H1 (cell line): ENCODE measurements around the gene CDH9. TPM values are rescaled to one million over a fixed set of nuclear protein-coding genes. Genes with fewer than 3 reads are reported as not detected.

Experiments
- CTCF ChIA-PET: fragments of 300-600 bp; sonication (Branson Sonifier 250); formaldehyde crosslinking; loops from one replicate; lab custom pipeline; 2021; ENCODE audit not compliant: partially characterized antibody; lab: Charles Lee
- POLR2A ChIA-PET: fragments of 300-600 bp; sonication (Branson Sonifier 250); formaldehyde crosslinking; loops from one replicate; lab custom pipeline; 2021; ENCODE audit warnings: inconsistent platforms; ENCODE audit not compliant: partially characterized antibody; lab: Charles Lee
- DNase-seq, 2 experiments: peaks; one replicate each; pipeline versions ENCODE4 v3.0.0 to v3.0.0-alpha.2; 2010 to 2022; ENCODE audit warnings: low spot score in 2 of 2, low read depth in 1 of 2, mixed read lengths in 1 of 2
- FAIRE-seq: peaks from 2 replicates; lab custom pipeline; 2011; peaks lifted over from hg19 to GRCh38; lab: Jason Lieb, UNC
- H2AFZ ChIP-seq: 2 replicates; pipeline ENCODE4 v1.8.1; 2012; ENCODE audit warnings: low read length, inconsistent platforms
- H2AK5ac ChIP-seq: 2 replicates; pipeline ENCODE4 v1.6.1; 2013; ENCODE audit warnings: low read depth, low read length
- H2BK120ac ChIP-seq: replicated peaks from 2 replicates; pipeline ENCODE3; 2013; ENCODE audit warnings: low read depth, low read length, inconsistent platforms
- H2BK12ac ChIP-seq: 2 replicates; pipeline ENCODE4 v1.6.1; 2013; ENCODE audit warnings: low read depth, low read length
- H2BK15ac ChIP-seq: 2 replicates; pipeline ENCODE4 v1.6.1; 2013; ENCODE audit warnings: low read length
- H2BK20ac ChIP-seq: 2 replicates; pipeline ENCODE4 v1.6.1; 2013; ENCODE audit warnings: low read length
- H2BK5ac ChIP-seq: 2 replicates; pipeline ENCODE4 v1.6.1; 2013; ENCODE audit warnings: low read depth, low read length
- H3K14ac ChIP-seq: 2 replicates; pipeline ENCODE4 v1.6.1; 2013; ENCODE audit warnings: inconsistent platforms; ENCODE audit not compliant: insufficient read length
- H3K18ac ChIP-seq: 2 replicates; pipeline ENCODE4 v1.6.1; 2013; ENCODE audit warnings: low read length; ENCODE audit errors: extremely low read depth
- H3K23ac ChIP-seq: 2 replicates; pipeline ENCODE4 v1.6.1; 2013; ENCODE audit warnings: inconsistent platforms; ENCODE audit not compliant: insufficient read length
- H3K23me2 ChIP-seq: 2 replicates; pipeline ENCODE4 v1.6.1; 2013; ENCODE audit warnings: low read depth, low read length
- H3K27ac ChIP-seq: 2 replicates; pipeline ENCODE4 v1.6.1; 2011; ENCODE audit warnings: low read depth, low read length, inconsistent platforms
- H3K27me3 ChIP-seq, 4 experiments: replicated peaks in 1 of 4; 1 replicate in 1 of 4; 2 replicates in 3 of 4; pipeline versions ENCODE4 v1.6.1 to v1.8.1; 2011 to 2013; ENCODE audit warnings: low read length in 3 of 4, mild to moderate bottlenecking in 3 of 4, inconsistent platforms in 2 of 4, mixed read lengths in 2 of 4, moderate library complexity in 1 of 4; ENCODE audit not compliant: control insufficient read depth in 3 of 4, insufficient read depth in 3 of 4; ENCODE audit errors: extremely low read depth in 1 of 4
- H3K36me3 ChIP-seq, 4 experiments: 2 replicates each; pipeline versions ENCODE4 v1.6.1 to v1.8.1; 2011 to 2013; ENCODE audit warnings: mild to moderate bottlenecking in 4 of 4, low read length in 3 of 4, moderate library complexity in 2 of 4, control low read depth in 1 of 4, inconsistent platforms in 1 of 4; ENCODE audit not compliant: insufficient read depth in 4 of 4, control insufficient read depth in 2 of 4
- H3K4ac ChIP-seq: replicated peaks from 2 replicates; pipeline ENCODE3; 2013; ENCODE audit warnings: low read length, low read depth, mixed read lengths, inconsistent platforms; ENCODE audit not compliant: insufficient read length
- H3K4me1 ChIP-seq, 4 experiments: replicated peaks in 1 of 4; 1 replicate in 1 of 4; 2 replicates in 3 of 4; pipeline versions ENCODE4 v1.6.1 to v1.8.1; 2011 to 2013; ENCODE audit warnings: low read length in 3 of 4, inconsistent platforms in 2 of 4, mixed read lengths in 1 of 4; ENCODE audit not compliant: insufficient read depth in 4 of 4, control insufficient read depth in 3 of 4
- H3K4me2 ChIP-seq, 2 experiments: 2 replicates each; pipeline versions ENCODE4 v1.6.1 to v1.8.1; 2011 to 2013; ENCODE audit warnings: low read depth in 2 of 2, low read length in 2 of 2, control low read depth in 1 of 2, inconsistent platforms in 1 of 2, mild to moderate bottlenecking in 1 of 2; ENCODE audit not compliant: insufficient read depth in 1 of 2
- H3K4me3 ChIP-seq, 4 experiments: fragments of 200-600, 300-600 bp in 1 of 4; sonication (generic), shearing (Covaris generic), sonication (Bioruptor Twin) in 1 of 4; 2 replicates each; pipeline versions ENCODE4 v1.5.1 to v1.8.1; 2011 to 2016; ENCODE audit warnings: low read length in 4 of 4, low read depth in 3 of 4, control low read depth in 2 of 4, inconsistent platforms in 2 of 4, mild to moderate bottlenecking in 2 of 4, mixed read lengths in 1 of 4, moderate library complexity in 1 of 4; ENCODE audit not compliant: insufficient read depth in 2 of 4; ENCODE audit errors: extremely low read depth in 1 of 4
- H3K56ac ChIP-seq: replicated peaks from 2 replicates; pipeline ENCODE3; 2013; ENCODE audit warnings: low read depth, mild to moderate bottlenecking, mixed read lengths, low read length, inconsistent platforms; ENCODE audit not compliant: insufficient read length
- H3K79me1 ChIP-seq: 2 replicates; pipeline ENCODE4 v1.6.1; 2013; ENCODE audit warnings: low read depth, low read length, control low read depth
- H3K79me2 ChIP-seq, 2 experiments: 2 replicates each; pipeline versions ENCODE4 v1.6.1 to v1.8.1; 2012 to 2013; ENCODE audit warnings: low read length in 2 of 2, mild to moderate bottlenecking in 2 of 2, inconsistent platforms in 1 of 2; ENCODE audit not compliant: insufficient read depth in 2 of 2, control insufficient read depth in 1 of 2
- H3K9ac ChIP-seq, 4 experiments: replicated peaks in 1 of 4; 1 replicate in 1 of 4; 2 replicates in 3 of 4; pipeline versions ENCODE4 v1.6.1 to v1.8.1; 2011 to 2013; ENCODE audit warnings: low read depth in 3 of 4, low read length in 3 of 4, control low read depth in 2 of 4, mild to moderate bottlenecking in 2 of 4, moderate library complexity in 2 of 4, inconsistent platforms in 1 of 4; ENCODE audit errors: extremely low read depth in 1 of 4
- H3K9me3 ChIP-seq, 2 experiments: 2 replicates each; pipeline versions ENCODE4 v1.6.1 to v1.8.1; 2012 to 2013; ENCODE audit warnings: mild to moderate bottlenecking in 2 of 2, moderate library complexity in 2 of 2, control low read depth in 1 of 2, inconsistent platforms in 1 of 2, low read depth in 1 of 2, low read length in 1 of 2, mixed read lengths in 1 of 2; ENCODE audit not compliant: insufficient read depth in 2 of 2
- H4K20me1 ChIP-seq, 2 experiments: replicated peaks in 1 of 2; 2 replicates each; pipeline versions ENCODE3 to v1.8.1; 2011 to 2013; ENCODE audit warnings: inconsistent platforms in 2 of 2, low read length in 2 of 2, mild to moderate bottlenecking in 1 of 2; ENCODE audit not compliant: insufficient read depth in 2 of 2, control insufficient read depth in 1 of 2
- H4K5ac ChIP-seq: 2 replicates; pipeline ENCODE4 v1.6.1; 2013; ENCODE audit warnings: low read length, low read depth, mixed read lengths, inconsistent platforms; ENCODE audit not compliant: insufficient read length
- H4K8ac ChIP-seq: 2 replicates; pipeline ENCODE4 v1.8.0; 2013; ENCODE audit warnings: mild to moderate bottlenecking, moderate library complexity, low read length, inconsistent platforms; ENCODE audit not compliant: insufficient read depth; ENCODE audit errors: extremely low read depth
- H4K91ac ChIP-seq: replicated peaks from 2 replicates; pipeline ENCODE3; 2013; ENCODE audit warnings: low read length, mixed read lengths, inconsistent platforms; ENCODE audit not compliant: insufficient read length
- CREB1 ChIP-seq: IDR thresholded peaks from 2 replicates; pipeline ENCODE4 v1.6.1; 2012; ENCODE audit warnings: inconsistent platforms
- CTBP2 ChIP-seq: IDR thresholded peaks from 2 replicates; pipeline ENCODE4 v1.7.0; 2011; ENCODE audit warnings: borderline replicate concordance, mild to moderate bottlenecking, moderate library complexity, mixed read lengths, low read length; ENCODE audit not compliant: insufficient read depth, insufficient read length
- E2F6 ChIP-seq: IDR thresholded peaks from 2 replicates; pipeline ENCODE4 v1.6.1; 2012; ENCODE audit warnings: inconsistent platforms
- MAFK ChIP-seq: IDR thresholded peaks from 2 replicates; pipeline ENCODE4 v1.6.1; 2012; ENCODE audit warnings: low read depth, mild to moderate bottlenecking, improper control_type of control experiment, low read length
- NRF1 ChIP-seq: IDR thresholded peaks from 2 replicates; pipeline ENCODE4 v1.6.1; 2011; ENCODE audit warnings: mild to moderate bottlenecking, low read depth, low read length, improper control_type of control experiment
- SIN3A ChIP-seq, 2 experiments: IDR thresholded peaks in 1 of 2; conservative IDR thresholded peaks in 1 of 2; 2 replicates each; pipeline ENCODE4 v1.6.1; 2011 to 2012; ENCODE audit warnings: low read length in 2 of 2, improper control_type of control experiment in 1 of 2, low read depth in 1 of 2, mild to moderate bottlenecking in 1 of 2
- SIRT6 ChIP-seq: IDR thresholded peaks from one replicate; pipeline ENCODE4 v1.7.1; 2012; ENCODE audit warnings: low read length, inconsistent platforms
- SUZ12 ChIP-seq: fragments of 200-600 bp; sonication (generic); IDR thresholded peaks from 2 replicates; pipeline ENCODE4 v1.6.1; 2012; ENCODE audit warnings: mild to moderate bottlenecking, inconsistent platforms, low read length, moderate library complexity, mixed read lengths
- TEAD4 ChIP-seq: IDR thresholded peaks from 2 replicates; pipeline ENCODE4 v1.6.1; 2012; ENCODE audit warnings: low read depth, low read length, inconsistent platforms, mixed read lengths
- WGBS, 2 experiments: shearing (Covaris generic) in 1 of 2; methylation state at CpG; one replicate each; pipeline versions ENCODE4 v1.1.6 to v1.1.7; 2013 to 2015; ENCODE audit warnings: low lambda C conversion rate in 2 of 2, mixed read lengths in 2 of 2, inconsistent platforms in 1 of 2, low coverage in 1 of 2, missing lambda C conversion rate in 1 of 2; ENCODE audit not compliant: insufficient replicate concordance in 2 of 2, insufficient coverage in 1 of 2, insufficient read length in 1 of 2; ENCODE audit errors: extremely low coverage in 1 of 2, missing lambda C conversion rate in 1 of 2; 5-methylcytosine and 5-hydroxymethylcytosine counted together
- polyA plus RNA-seq, 7 experiments: library from polyadenylated mRNA; depleted of rRNA in 3 of 7; stranded (reverse) in 5 of 7; unstranded in 2 of 7; fragments of >200 nt in 5 of 7; fragments of 200-250 nt in 2 of 7; gene quantifications; 1 replicate in 5 of 7; 2 replicates in 1 of 7; 4 replicates in 1 of 7; pipeline versions ENCODE4 v1.2.1 to v1.2.3, GENCODE V29; 2011 to 2013; ENCODE audit warnings: missing spikeins in 2 of 7, mixed read lengths in 2 of 7
- total RNA-seq: library from RNA; stranded (reverse); fragmentation: NEBNext Ultra II Directional; extraction: Animal tissue kit (Norgen Biotek cat#: 25700); gene quantifications from 2 replicates; pipeline ENCODE4 v1.2.1, GENCODE V29; 2021

The CDH9 gene
- total and polyA plus RNA-seq, 2 of the 8 experiments (the other 6 are each of a cell fraction or from before 2014, with no cell fraction given), result 0.54 to 1.0 TPM

- no peak overlapping the region for H3K23ac ChIP-seq
- no peaks in the 10 kb centered on the region for H3K23me2 ChIP-seq
- no peak overlapping the region for H3K14ac ChIP-seq
- no peaks in the 10 kb centered on the region for H4K20me1 ChIP-seq
- no peak overlapping the region for H3K9ac ChIP-seq
- H2BK120ac ChIP-seq, result no peak overlapping the region
- H2AK5ac ChIP-seq, result no peak overlapping the region
- H2BK5ac ChIP-seq, result no peak overlapping the region
- DNase-seq, result no peak
- ChIA-PET CTCF (no interaction called here), POLR2A (no interaction called here)
- H3K4me1 ChIP-seq, result no peaks in the 10 kb centered on the region
- H3K27ac ChIP-seq, result no peak overlapping the region
- TF ChIP-seq CTBP2, result no peak
- no peak for TF ChIP-seq TEAD4
- TF ChIP-seq NRF1, result no peak
- no peak for TF ChIP-seq MAFK
- no peak for TF ChIP-seq SUZ12
- TF ChIP-seq CREB1, result no peak
- TF ChIP-seq E2F6, result no peak
- TF ChIP-seq SIN3A (conservative IDR thresholded peaks at IDR 0.05 in 1 of 2, IDR thresholded peaks at IDR 0.05 in 1 of 2; ENCODE audit: low read depth in 1 of 2, low read length in 2 of 2), result no peak
- TF ChIP-seq SIRT6, result no peak
- H4K5ac ChIP-seq, result no peak overlapping the region
- H3K4me3 ChIP-seq, result no peak overlapping the region
- no peak overlapping the region for H4K8ac ChIP-seq
- H2BK20ac ChIP-seq, result no peak overlapping the region
- no peaks in the 10 kb centered on the region for H3K79me1 ChIP-seq
- H3K4me2 ChIP-seq, result no peak overlapping the region
- H3K36me3 ChIP-seq, result no peaks in the 10 kb centered on the region
- no peak overlapping the region for H4K91ac ChIP-seq
- no peak overlapping the region for H2AFZ ChIP-seq
- no peak for FAIRE-seq
- H3K27me3 ChIP-seq, result no peaks in the 10 kb centered on the region
- no peak overlapping the region for H2BK12ac ChIP-seq
- no peak overlapping the region for H3K18ac ChIP-seq
- no peak overlapping the region for H3K4ac ChIP-seq
- no peak overlapping the region for H3K56ac ChIP-seq
- 84% methylated on average over 2 of the region's 2 CpGs; no CpG with 5 or more reads in 1 of the 2 experiments for WGBS, 2 experiments
- H2BK15ac ChIP-seq, result no peak overlapping the region
- no peaks in the 10 kb centered on the region for H3K9me3 ChIP-seq
- H3K79me2 ChIP-seq, result no peaks in the 10 kb centered on the region
These were observed 11.6 kb downstream of the CDH9 start for GRCh38 chr5:27026801-27027200.
